Measurements from ENCODE around the gene USP37. TPM values are rescaled to one million over a fixed set of nuclear protein-coding genes. Genes with fewer than 3 reads are reported as not detected.

Gene USP37
- total and polyA plus RNA-seq, 2 of the 13 experiments (the other 11 are each of a cell fraction or from before 2014, with no cell fraction given) = 6.5 to 30.6 TPM

- TF ChIP-seq SIN3B (IDR thresholded peaks at IDR 0.05; ENCODE audit: low read length) (no peak), NFKBIZ (CRISPR knock-in tag; IDR thresholded peaks at IDR 0.05) (no peak), MIER2 (CRISPR knock-in tag; IDR thresholded peaks at IDR 0.05) (no peak), ELF3 (CRISPR knock-in tag; IDR thresholded peaks at IDR 0.05) (no peak), TSC22D2 (CRISPR knock-in tag; IDR thresholded peaks at IDR 0.05; ENCODE audit: borderline replicate concordance) (no peak), XRCC5 (optimal IDR thresholded peaks at IDR 0.05; ENCODE audit: low read length) (peak; percentile 1), SNAPC2 (CRISPR knock-in tag; IDR thresholded peaks at IDR 0.05) (no peak), TMF1 (CRISPR knock-in tag; IDR thresholded peaks at IDR 0.05; ENCODE audit: low read depth) (no peak), ZNF570 (CRISPR knock-in tag; IDR thresholded peaks at IDR 0.05; ENCODE audit: borderline replicate concordance) (no peak), KDM4B (CRISPR knock-in tag; IDR thresholded peaks at IDR 0.05) (0 out of 2 replicates have a peak, but pooled peaks have one; percentile 11), ZNF30 (CRISPR knock-in tag; IDR thresholded peaks at IDR 0.05) (no peak), HNRNPUL1 (IDR thresholded peaks at IDR 0.05; ENCODE audit: low read depth, low read length) (no peak), ZNF317 (CRISPR knock-in tag; IDR thresholded peaks at IDR 0.05) (no peak), KDM2A (CRISPR knock-in tag; IDR thresholded peaks at IDR 0.05; ENCODE audit: borderline replicate concordance, low read depth) (no peak), ZBTB8A (CRISPR knock-in tag; IDR thresholded peaks at IDR 0.05; ENCODE audit: borderline replicate concordance, low read depth) (no peak)
- TF ChIP-seq, protein P1, sequence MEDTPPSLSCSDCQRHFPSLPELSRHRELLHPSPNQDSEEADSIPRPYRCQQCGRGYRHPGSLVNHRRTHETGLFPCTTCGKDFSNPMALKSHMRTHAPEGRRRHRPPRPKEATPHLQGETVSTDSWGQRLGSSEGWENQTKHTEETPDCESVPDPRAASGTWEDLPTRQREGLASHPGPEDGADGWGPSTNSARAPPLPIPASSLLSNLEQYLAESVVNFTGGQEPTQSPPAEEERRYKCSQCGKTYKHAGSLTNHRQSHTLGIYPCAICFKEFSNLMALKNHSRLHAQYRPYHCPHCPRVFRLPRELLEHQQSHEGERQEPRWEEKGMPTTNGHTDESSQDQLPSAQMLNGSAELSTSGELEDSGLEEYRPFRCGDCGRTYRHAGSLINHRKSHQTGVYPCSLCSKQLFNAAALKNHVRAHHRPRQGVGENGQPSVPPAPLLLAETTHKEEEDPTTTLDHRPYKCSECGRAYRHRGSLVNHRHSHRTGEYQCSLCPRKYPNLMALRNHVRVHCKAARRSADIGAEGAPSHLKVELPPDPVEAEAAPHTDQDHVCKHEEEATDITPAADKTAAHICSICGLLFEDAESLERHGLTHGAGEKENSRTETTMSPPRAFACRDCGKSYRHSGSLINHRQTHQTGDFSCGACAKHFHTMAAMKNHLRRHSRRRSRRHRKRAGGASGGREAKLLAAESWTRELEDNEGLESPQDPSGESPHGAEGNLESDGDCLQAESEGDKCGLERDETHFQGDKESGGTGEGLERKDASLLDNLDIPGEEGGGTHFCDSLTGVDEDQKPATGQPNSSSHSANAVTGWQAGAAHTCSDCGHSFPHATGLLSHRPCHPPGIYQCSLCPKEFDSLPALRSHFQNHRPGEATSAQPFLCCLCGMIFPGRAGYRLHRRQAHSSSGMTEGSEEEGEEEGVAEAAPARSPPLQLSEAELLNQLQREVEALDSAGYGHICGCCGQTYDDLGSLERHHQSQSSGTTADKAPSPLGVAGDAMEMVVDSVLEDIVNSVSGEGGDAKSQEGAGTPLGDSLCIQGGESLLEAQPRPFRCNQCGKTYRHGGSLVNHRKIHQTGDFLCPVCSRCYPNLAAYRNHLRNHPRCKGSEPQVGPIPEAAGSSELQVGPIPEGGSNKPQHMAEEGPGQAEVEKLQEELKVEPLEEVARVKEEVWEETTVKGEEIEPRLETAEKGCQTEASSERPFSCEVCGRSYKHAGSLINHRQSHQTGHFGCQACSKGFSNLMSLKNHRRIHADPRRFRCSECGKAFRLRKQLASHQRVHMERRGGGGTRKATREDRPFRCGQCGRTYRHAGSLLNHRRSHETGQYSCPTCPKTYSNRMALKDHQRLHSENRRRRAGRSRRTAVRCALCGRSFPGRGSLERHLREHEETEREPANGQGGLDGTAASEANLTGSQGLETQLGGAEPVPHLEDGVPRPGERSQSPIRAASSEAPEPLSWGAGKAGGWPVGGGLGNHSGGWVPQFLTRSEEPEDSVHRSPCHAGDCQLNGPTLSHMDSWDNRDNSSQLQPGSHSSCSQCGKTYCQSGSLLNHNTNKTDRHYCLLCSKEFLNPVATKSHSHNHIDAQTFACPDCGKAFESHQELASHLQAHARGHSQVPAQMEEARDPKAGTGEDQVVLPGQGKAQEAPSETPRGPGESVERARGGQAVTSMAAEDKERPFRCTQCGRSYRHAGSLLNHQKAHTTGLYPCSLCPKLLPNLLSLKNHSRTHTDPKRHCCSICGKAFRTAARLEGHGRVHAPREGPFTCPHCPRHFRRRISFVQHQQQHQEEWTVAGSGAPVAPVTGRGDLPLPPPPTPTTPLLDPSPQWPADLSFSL (CRISPR knock-in tag; IDR thresholded peaks at IDR 0.05) = no peak
- TF ChIP-seq, protein P2, sequence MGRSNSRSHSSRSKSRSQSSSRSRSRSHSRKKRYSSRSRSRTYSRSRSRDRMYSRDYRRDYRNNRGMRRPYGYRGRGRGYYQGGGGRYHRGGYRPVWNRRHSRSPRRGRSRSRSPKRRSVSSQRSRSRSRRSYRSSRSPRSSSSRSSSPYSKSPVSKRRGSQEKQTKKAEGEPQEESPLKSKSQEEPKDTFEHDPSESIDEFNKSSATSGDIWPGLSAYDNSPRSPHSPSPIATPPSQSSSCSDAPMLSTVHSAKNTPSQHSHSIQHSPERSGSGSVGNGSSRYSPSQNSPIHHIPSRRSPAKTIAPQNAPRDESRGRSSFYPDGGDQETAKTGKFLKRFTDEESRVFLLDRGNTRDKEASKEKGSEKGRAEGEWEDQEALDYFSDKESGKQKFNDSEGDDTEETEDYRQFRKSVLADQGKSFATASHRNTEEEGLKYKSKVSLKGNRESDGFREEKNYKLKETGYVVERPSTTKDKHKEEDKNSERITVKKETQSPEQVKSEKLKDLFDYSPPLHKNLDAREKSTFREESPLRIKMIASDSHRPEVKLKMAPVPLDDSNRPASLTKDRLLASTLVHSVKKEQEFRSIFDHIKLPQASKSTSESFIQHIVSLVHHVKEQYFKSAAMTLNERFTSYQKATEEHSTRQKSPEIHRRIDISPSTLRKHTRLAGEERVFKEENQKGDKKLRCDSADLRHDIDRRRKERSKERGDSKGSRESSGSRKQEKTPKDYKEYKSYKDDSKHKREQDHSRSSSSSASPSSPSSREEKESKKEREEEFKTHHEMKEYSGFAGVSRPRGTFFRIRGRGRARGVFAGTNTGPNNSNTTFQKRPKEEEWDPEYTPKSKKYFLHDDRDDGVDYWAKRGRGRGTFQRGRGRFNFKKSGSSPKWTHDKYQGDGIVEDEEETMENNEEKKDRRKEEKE (IDR thresholded peaks at IDR 0.05) = no peak
- TF ChIP-seq, protein P3, sequence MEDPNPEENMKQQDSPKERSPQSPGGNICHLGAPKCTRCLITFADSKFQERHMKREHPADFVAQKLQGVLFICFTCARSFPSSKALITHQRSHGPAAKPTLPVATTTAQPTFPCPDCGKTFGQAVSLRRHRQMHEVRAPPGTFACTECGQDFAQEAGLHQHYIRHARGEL (CRISPR knock-in tag; IDR thresholded peaks at IDR 0.05) = no peak
- TF ChIP-seq, protein P4, sequence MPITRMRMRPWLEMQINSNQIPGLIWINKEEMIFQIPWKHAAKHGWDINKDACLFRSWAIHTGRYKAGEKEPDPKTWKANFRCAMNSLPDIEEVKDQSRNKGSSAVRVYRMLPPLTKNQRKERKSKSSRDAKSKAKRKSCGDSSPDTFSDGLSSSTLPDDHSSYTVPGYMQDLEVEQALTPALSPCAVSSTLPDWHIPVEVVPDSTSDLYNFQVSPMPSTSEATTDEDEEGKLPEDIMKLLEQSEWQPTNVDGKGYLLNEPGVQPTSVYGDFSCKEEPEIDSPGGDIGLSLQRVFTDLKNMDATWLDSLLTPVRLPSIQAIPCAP (CRISPR knock-in tag; IDR thresholded peaks at IDR 0.05; ENCODE audit: low read depth) = no peak
Observed at GRCh38 chr2:218567797-218568189, 358 bp downstream of the USP37 start (continued).

Data from HepG2 (cell line).